ENCODE measurements around the gene TMEM252.

- TF ChIP-seq CTCF (IDR thresholded peaks at IDR 0.05; ENCODE audit: insufficient read depth, low read depth, low read length) (no peak), EZH2 (IDR thresholded peaks at IDR 0.05; ENCODE audit: insufficient read depth, low read length) (no peak)
These were observed 34.1 kb downstream of the TMEM252 start for GRCh38 chr9:68506551-68506950.

All from astrocyte (in vitro differentiated cells and primary cell).